HepG2 (cell line): ENCODE measurements around the gene SNRNP25. TPM values are rescaled to one million over a fixed set of nuclear protein-coding genes. Genes with fewer than 3 reads are reported as not detected.
A peak's percentile ranks its signal among the peaks of the same experiment; 100 is the strongest.

Experiments used
- DRAP1 ChIP-seq: IDR thresholded peaks from 2 replicates; pipeline ENCODE4 v1.6.1; 2016; ENCODE audit warnings: missing genetic modification reagents, missing compliant biosample characterization
- FOSL1 ChIP-seq: sonication (generic); formaldehyde crosslinking; IDR thresholded peaks from 2 replicates; pipeline ENCODE4 v1.9.0; 2021; ENCODE audit warnings: missing genetic modification reagents, borderline replicate concordance
- SP140L ChIP-seq: sonication (generic); formaldehyde crosslinking; IDR thresholded peaks from 2 replicates; pipeline ENCODE4 v1.4.0; 2020; ENCODE audit warnings: missing genetic modification reagents, borderline replicate concordance
- TOPORS ChIP-seq: sonication (generic); formaldehyde crosslinking; IDR thresholded peaks from 2 replicates; pipeline ENCODE4 v1.8.0; 2023; ENCODE audit warnings: mild to moderate bottlenecking, missing genetic modification reagents
- ZBTB7B ChIP-seq: sonication (generic); formaldehyde crosslinking; IDR thresholded peaks from 2 replicates; pipeline ENCODE4 v1.4.0; 2020; ENCODE audit warnings: missing genetic modification reagents
- ZNF263 ChIP-seq: sonication (generic); formaldehyde crosslinking; IDR thresholded peaks from 2 replicates; pipeline ENCODE4 v1.4.0; 2020; ENCODE audit warnings: missing genetic modification reagents
- ZNF414 ChIP-seq: sonication (generic); formaldehyde crosslinking; IDR thresholded peaks from 2 replicates; pipeline ENCODE4 v1.5.0; 2020; ENCODE audit warnings: missing genetic modification reagents
- polyA plus RNA-seq, 8 experiments: library from polyadenylated mRNA; depleted of rRNA in 3 of 8; stranded (reverse) in 7 of 8; unstranded in 1 of 8; fragments of >200 nt; fragmentation: Illumina TruSeq in 4 of 8; extraction: Trizol in 4 of 8; gene quantifications; 2 replicates each; pipeline versions ENCODE4 v1.2.1 to v1.2.3, GENCODE V29; 2011 to 2016; ENCODE audit warnings: low read depth in 4 of 8, missing spikeins in 1 of 8, mixed read lengths in 1 of 8; ENCODE audit not compliant: insufficient read depth in 1 of 8
- total RNA-seq, 5 experiments: library from RNA; depleted of rRNA; stranded (reverse); fragments of >200 nt; fragmentation: Illumina TruSeq; extraction: Trizol; gene quantifications; 2 replicates each; pipeline ENCODE4 v1.2.3, GENCODE V29; 2016; ENCODE audit warnings: low read depth in 1 of 5
- TF ChIP-seq, protein P1 (sequence below): sonication (generic); formaldehyde crosslinking; IDR thresholded peaks from 2 replicates; pipeline ENCODE4 v1.9.0; 2021; ENCODE audit warnings: missing genetic modification reagents, borderline replicate concordance
- TF ChIP-seq, protein P2 (sequence below): sonication (generic); formaldehyde crosslinking; conservative IDR thresholded peaks from 2 replicates; pipeline ENCODE4 v1.4.0; 2020; ENCODE audit warnings: missing genetic modification reagents
- TF ChIP-seq, protein P3 (sequence below): sonication (generic); formaldehyde crosslinking; IDR thresholded peaks from 2 replicates; pipeline ENCODE4 v1.4.0; 2020; ENCODE audit warnings: mild to moderate bottlenecking, low read depth, missing genetic modification reagents
- TF ChIP-seq, protein P4 (sequence below): sonication (generic); formaldehyde crosslinking; IDR thresholded peaks from 2 replicates; pipeline ENCODE4 v1.5.0; 2020; ENCODE audit warnings: missing genetic modification reagents
- TF ChIP-seq, protein P5 (sequence below), 2 experiments: sonication (generic) in 1 of 2; formaldehyde crosslinking in 1 of 2; IDR thresholded peaks; 2 replicates each; pipeline versions ENCODE4 v1.4.0 to v1.6.1; 2018 to 2020; ENCODE audit warnings: missing genetic modification reagents in 2 of 2, borderline replicate concordance in 1 of 2, low read depth in 1 of 2, mild to moderate bottlenecking in 1 of 2, missing biosample characterization in 1 of 2

The SNRNP25 gene
- total and polyA plus RNA-seq, 2 of the 13 experiments (the other 11 are each of a cell fraction or from before 2014, with no cell fraction given): 34.1 to 97.4 TPM

GRCh38 chr16:72561-73548 lies 19.2 kb downstream of the SNRNP25 start, which contains the start of gene RHBDF1 (continued):
- TF ChIP-seq, protein P1, sequence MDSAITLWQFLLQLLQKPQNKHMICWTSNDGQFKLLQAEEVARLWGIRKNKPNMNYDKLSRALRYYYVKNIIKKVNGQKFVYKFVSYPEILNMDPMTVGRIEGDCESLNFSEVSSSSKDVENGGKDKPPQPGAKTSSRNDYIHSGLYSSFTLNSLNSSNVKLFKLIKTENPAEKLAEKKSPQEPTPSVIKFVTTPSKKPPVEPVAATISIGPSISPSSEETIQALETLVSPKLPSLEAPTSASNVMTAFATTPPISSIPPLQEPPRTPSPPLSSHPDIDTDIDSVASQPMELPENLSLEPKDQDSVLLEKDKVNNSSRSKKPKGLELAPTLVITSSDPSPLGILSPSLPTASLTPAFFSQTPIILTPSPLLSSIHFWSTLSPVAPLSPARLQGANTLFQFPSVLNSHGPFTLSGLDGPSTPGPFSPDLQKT (CRISPR knock-in tag): no peak
- no peak for TF ChIP-seq ZNF414
- TF ChIP-seq, protein P2, sequence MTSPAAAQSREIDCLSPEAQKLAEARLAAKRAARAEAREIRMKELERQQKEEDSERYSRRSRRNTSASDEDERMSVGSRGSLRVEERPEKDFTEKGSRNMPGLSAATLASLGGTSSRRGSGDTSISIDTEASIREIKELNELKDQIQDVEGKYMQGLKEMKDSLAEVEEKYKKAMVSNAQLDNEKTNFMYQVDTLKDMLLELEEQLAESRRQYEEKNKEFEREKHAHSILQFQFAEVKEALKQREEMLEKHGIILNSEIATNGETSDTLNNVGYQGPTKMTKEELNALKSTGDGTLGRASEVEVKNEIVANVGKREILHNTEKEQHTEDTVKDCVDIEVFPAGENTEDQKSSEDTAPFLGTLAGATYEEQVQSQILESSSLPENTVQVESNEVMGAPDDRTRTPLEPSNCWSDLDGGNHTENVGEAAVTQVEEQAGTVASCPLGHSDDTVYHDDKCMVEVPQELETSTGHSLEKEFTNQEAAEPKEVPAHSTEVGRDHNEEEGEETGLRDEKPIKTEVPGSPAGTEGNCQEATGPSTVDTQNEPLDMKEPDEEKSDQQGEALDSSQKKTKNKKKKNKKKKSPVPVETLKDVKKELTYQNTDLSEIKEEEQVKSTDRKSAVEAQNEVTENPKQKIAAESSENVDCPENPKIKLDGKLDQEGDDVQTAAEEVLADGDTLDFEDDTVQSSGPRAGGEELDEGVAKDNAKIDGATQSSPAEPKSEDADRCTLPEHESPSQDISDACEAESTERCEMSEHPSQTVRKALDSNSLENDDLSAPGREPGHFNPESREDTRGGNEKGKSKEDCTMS: no peak
- TF ChIP-seq, protein P3, sequence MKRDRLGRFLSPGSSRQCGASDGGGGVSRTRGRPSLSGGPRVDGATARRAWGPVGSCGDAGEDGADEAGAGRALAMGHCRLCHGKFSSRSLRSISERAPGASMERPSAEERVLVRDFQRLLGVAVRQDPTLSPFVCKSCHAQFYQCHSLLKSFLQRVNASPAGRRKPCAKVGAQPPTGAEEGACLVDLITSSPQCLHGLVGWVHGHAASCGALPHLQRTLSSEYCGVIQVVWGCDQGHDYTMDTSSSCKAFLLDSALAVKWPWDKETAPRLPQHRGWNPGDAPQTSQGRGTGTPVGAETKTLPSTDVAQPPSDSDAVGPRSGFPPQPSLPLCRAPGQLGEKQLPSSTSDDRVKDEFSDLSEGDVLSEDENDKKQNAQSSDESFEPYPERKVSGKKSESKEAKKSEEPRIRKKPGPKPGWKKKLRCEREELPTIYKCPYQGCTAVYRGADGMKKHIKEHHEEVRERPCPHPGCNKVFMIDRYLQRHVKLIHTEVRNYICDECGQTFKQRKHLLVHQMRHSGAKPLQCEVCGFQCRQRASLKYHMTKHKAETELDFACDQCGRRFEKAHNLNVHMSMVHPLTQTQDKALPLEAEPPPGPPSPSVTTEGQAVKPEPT: no peak
- no peak for TF ChIP-seq ZBTB7B (CRISPR knock-in tag)
- TF ChIP-seq, protein P4, sequence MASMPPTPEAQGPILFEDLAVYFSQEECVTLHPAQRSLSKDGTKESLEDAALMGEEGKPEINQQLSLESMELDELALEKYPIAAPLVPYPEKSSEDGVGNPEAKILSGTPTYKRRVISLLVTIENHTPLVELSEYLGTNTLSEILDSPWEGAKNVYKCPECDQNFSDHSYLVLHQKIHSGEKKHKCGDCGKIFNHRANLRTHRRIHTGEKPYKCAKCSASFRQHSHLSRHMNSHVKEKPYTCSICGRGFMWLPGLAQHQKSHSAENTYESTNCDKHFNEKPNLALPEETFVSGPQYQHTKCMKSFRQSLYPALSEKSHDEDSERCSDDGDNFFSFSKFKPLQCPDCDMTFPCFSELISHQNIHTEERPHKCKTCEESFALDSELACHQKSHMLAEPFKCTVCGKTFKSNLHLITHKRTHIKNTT (CRISPR knock-in tag): no peak
- no peak for TF ChIP-seq DRAP1 (CRISPR knock-in tag)
- peak; percentile 24; the same call in 1 of the 2 replicates for TF ChIP-seq ZNF263 (CRISPR knock-in tag)
- TF ChIP-seq TOPORS: no peak
- TF ChIP-seq FOSL1: peak; percentile 90
- TF ChIP-seq, protein P5, sequence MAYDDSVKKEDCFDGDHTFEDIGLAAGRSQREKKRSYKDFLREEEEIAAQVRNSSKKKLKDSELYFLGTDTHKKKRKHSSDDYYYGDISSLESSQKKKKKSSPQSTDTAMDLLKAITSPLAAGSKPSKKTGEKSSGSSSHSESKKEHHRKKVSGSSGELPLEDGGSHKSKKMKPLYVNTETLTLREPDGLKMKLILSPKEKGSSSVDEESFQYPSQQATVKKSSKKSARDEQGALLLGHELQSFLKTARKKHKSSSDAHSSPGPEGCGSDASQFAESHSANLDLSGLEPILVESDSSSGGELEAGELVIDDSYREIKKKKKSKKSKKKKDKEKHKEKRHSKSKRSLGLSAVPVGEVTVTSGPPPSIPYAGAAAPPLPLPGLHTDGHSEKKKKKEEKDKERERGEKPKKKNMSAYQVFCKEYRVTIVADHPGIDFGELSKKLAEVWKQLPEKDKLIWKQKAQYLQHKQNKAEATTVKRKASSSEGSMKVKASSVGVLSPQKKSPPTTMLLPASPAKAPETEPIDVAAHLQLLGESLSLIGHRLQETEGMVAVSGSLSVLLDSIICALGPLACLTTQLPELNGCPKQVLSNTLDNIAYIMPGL (CRISPR knock-in tag; IDR thresholded peaks at IDR 0.05; ENCODE audit: borderline replicate concordance in 1 of 2, low read depth in 1 of 2): no peak
- no peak for TF ChIP-seq SP140L (CRISPR knock-in tag)
